ENCODE data around the gene ARL5A. TPM values are rescaled to one million over a fixed set of nuclear protein-coding genes. Genes with fewer than 3 reads are reported as not detected.
"Not testable (repeated sequence)": the region's sequence is repeated elsewhere in the genome, so short reads cannot be mapped to it uniquely, and the experiment has no call there.

Gene ARL5A, protein sequence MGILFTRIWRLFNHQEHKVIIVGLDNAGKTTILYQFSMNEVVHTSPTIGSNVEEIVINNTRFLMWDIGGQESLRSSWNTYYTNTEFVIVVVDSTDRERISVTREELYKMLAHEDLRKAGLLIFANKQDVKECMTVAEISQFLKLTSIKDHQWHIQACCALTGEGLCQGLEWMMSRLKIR
- 63.8 and 64.5 TPM in 2 replicates for total RNA-seq (2014; rRNA removed; shearing (Covaris generic))

GRCh38 chr2:151828143-151828889 lies at the start of gene ARL5A:
Gene ARL5A (minus strand): TSS chr2:151828421. CDS start chr2:151828176, 245 bp downstream.
- DNase-seq, result peak; percentile 93 to 96
- Histone ChIP-seq H3K4me3 (peak within 1 kb of the TSS; percentile 90), H3K36me3 (no peaks in the 10 kb centered on the region), H3K27me3 (no peaks in the 10 kb centered on the region), H3K4me1 (no peaks in the 10 kb centered on the region), H3K27ac (peak within 1 kb of the TSS; percentile 76), H3K9me3 (replicated peaks) (no peaks in the 10 kb centered on the region)

GRCh38 chr2:151875631-151876030 lies 47.4 kb upstream of the ARL5A start:
- H3K4me3 ChIP-seq; H3K27me3 ChIP-seq; H3K4me1 ChIP-seq; H3K36me3 ChIP-seq; DNase-seq; H3K9me3 ChIP-seq (replicated peaks); H3K27ac ChIP-seq: not testable (repeated sequence)

DNA sequence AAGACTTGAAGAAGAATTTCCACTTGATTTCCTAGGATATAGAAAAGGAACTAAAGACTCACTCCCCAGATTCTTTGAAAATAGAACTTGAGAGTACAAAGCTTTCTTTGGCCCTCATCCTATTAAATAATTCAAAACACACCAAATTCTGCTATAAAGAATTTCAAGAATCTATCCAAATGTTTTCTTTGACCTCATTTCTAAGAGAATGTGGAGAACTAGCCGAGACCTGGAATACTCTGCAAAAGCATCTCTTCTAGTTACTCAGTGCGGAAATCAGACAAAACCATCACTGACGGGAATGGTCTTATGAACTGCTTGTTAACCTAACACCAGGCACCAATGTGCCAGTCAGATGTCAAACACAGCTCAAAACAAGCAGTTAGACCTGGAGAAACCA lies 44.2 kb upstream of the ARL5A start:
- no peak overlapping the region for H3K27ac ChIP-seq
- no peak for DNase-seq
- no peaks in the 10 kb centered on the region for H3K36me3 ChIP-seq
- H3K9me3 ChIP-seq (replicated peaks), result no peaks in the 10 kb centered on the region
- H3K27me3 ChIP-seq, result no peaks in the 10 kb centered on the region
- no peaks in the 10 kb centered on the region for H3K4me1 ChIP-seq
- H3K4me3 ChIP-seq, result no peak overlapping the region

- H3K36me3 ChIP-seq, result no peaks in the 10 kb centered on the region
- no peaks in the 10 kb centered on the region for H3K9me3 ChIP-seq (replicated peaks)
- H3K27me3 ChIP-seq, result no peaks in the 10 kb centered on the region
- H3K27ac ChIP-seq, result no peak overlapping the region
- no peak overlapping the region for H3K4me3 ChIP-seq
- DNase-seq, result no peak
- H3K4me1 ChIP-seq, result no peaks in the 10 kb centered on the region
Observed at GRCh38 chr2:151869291-151869690, 41.1 kb upstream of the ARL5A start.

- no peak overlapping the region for H3K4me3 ChIP-seq
- no peaks in the 10 kb centered on the region for H3K36me3 ChIP-seq
- H3K27me3 ChIP-seq, result no peaks in the 10 kb centered on the region
- no peaks in the 10 kb centered on the region for H3K4me1 ChIP-seq
- H3K9me3 ChIP-seq (replicated peaks), result no peaks in the 10 kb centered on the region
- DNase-seq, result no peak
- H3K27ac ChIP-seq, result no peak overlapping the region
Observed at GRCh38 chr2:151862700-151863099, 34.5 kb upstream of the ARL5A start.

- Histone ChIP-seq H3K36me3 (no peaks in the 10 kb centered on the region), H3K4me1 (no peaks in the 10 kb centered on the region), H3K9me3 (replicated peaks) (no peaks in the 10 kb centered on the region), H3K27ac (no peak overlapping the region), H3K27me3 (no peaks in the 10 kb centered on the region), H3K4me3 (no peak overlapping the region)
- DNase-seq, result no peak
Observed at GRCh38 chr2:151861174-151861573, 33.0 kb upstream of the ARL5A start.

DNA sequence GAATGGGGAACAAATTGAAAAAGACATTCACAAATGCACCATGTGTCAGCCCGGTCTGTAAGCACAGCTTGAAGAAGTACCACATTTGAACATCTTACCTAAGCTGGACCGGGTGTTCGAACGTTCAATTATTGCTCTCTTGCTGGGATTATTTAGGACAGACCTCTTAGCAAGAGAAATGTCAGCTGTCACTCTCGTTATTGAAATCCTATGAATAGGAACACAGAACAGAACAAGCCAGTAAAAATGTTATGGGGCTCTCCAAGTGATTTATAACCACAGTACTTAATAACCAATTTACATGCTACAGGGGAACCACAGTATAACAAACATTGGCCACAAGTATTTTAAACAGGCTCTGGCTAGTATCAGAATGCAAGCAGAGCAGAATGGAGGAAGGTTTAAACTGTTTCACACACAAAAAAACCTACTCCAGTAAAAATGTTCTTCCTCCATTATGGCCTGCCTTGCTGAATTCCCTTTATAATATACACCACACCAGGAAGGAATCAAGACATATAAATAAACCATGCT lies 32.5 kb upstream of the ARL5A start:
- no peaks in the 10 kb centered on the region for H3K9me3 ChIP-seq (replicated peaks)
- H3K27me3 ChIP-seq, result no peaks in the 10 kb centered on the region
- H3K4me1 ChIP-seq, result no peaks in the 10 kb centered on the region
- no peaks in the 10 kb centered on the region for H3K36me3 ChIP-seq
- DNase-seq, result no peak
- no peak overlapping the region for H3K4me3 ChIP-seq
- no peak overlapping the region for H3K27ac ChIP-seq

GRCh38 chr2:151860210-151860609 lies 32.0 kb upstream of the ARL5A start:
- H3K27me3 ChIP-seq, result no peaks in the 10 kb centered on the region
- no peak overlapping the region for H3K4me3 ChIP-seq
- no peaks in the 10 kb centered on the region for H3K36me3 ChIP-seq
- no peak for DNase-seq
- no peaks in the 10 kb centered on the region for H3K4me1 ChIP-seq
- H3K9me3 ChIP-seq (replicated peaks), result no peaks in the 10 kb centered on the region
- no peak overlapping the region for H3K27ac ChIP-seq

- H3K27me3 ChIP-seq, result no peaks in the 10 kb centered on the region
- no peaks in the 10 kb centered on the region for H3K36me3 ChIP-seq
- H3K9me3 ChIP-seq (replicated peaks), result no peaks in the 10 kb centered on the region
Observed at GRCh38 chr2:151857650-151858049, 29.4 kb upstream of the ARL5A start.

DNA sequence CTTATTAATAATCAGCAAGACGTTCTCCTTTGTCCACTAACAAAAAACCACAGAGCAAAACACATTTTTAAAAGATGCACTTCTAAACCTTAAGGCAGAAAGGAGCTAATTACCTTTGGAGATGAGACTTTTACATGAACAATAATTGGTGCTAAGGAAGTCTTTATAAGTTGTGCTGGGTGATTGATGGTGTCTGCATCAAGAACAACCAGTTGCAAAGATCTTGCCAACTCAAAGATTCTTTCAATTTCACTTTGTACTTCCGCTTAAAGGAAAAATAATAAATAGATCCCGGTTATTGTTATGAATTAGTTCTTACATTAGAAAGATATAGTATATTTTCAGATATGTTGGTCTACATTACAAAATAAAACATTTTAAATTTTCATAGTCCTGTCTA lies 26.9 kb upstream of the ARL5A start:
- no peak overlapping the region for H3K4me3 ChIP-seq
- no peaks in the 10 kb centered on the region for H3K27me3 ChIP-seq
- no peak for DNase-seq
- no peaks in the 10 kb centered on the region for H3K9me3 ChIP-seq (replicated peaks)
- no peaks in the 10 kb centered on the region for H3K36me3 ChIP-seq
- peaks cover 26% of the 10 kb centered on the region for H3K4me1 ChIP-seq
- H3K27ac ChIP-seq, result no peak overlapping the region

More at GRCh38 chr2:151857650-151858049, 29.4 kb upstream of the ARL5A start:
- H3K4me1 ChIP-seq, result peaks cover 9% of the 10 kb centered on the region
- no peak for DNase-seq
- H3K27ac ChIP-seq, result no peak overlapping the region
- H3K4me3 ChIP-seq, result no peak overlapping the region

DNA sequence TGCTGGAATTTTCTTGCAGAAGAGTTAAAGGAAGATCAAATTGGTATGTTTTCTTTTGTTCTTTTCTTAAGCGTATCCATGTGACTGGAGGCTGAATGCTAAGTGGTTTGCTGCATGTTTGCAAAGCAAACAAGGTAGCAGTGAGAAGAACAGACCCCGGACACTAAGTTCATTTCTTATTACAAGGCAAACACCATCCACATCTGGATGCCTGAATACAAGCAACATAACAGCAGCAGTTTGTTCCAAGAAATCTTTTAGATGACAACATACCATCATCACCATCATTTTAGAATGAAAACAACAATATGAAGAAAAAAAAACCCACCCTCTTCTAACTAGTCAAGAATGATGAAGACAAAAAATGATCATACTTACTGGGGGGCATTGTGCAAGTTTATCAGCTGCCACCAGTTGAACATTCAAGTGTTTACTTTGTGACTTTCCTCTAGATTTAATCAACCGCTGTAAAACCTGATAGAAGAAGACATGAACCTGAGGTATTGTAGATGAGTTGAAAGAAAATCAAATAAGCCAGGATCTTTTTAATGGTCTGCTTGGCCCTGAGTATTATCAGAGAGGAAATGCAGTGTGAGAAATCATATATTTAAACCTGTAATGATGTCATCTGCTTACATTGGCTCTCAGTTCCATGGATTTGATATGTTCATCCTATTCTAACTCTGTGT lies 25.0 kb upstream of the ARL5A start:
- Histone ChIP-seq H3K4me1 (peaks cover 26% of the 10 kb centered on the region), H3K9me3 (replicated peaks) (no peaks in the 10 kb centered on the region), H3K27ac (no peak overlapping the region), H3K27me3 (no peaks in the 10 kb centered on the region), H3K36me3 (no peaks in the 10 kb centered on the region), H3K4me3 (no peak overlapping the region)
- DNase-seq, result no peak

- no peaks in the 10 kb centered on the region for H3K36me3 ChIP-seq
- peak overlapping the region; percentile 38 for H3K27ac ChIP-seq
- DNase-seq, result peak; percentile 11 to 34
- H3K27me3 ChIP-seq, result no peaks in the 10 kb centered on the region
- no peaks in the 10 kb centered on the region for H3K9me3 ChIP-seq (replicated peaks)
- H3K4me3 ChIP-seq, result no peak overlapping the region
- peaks cover 26% of the 10 kb centered on the region for H3K4me1 ChIP-seq
Observed at GRCh38 chr2:151852260-151853069, 24.2 kb upstream of the ARL5A start.

DNA sequence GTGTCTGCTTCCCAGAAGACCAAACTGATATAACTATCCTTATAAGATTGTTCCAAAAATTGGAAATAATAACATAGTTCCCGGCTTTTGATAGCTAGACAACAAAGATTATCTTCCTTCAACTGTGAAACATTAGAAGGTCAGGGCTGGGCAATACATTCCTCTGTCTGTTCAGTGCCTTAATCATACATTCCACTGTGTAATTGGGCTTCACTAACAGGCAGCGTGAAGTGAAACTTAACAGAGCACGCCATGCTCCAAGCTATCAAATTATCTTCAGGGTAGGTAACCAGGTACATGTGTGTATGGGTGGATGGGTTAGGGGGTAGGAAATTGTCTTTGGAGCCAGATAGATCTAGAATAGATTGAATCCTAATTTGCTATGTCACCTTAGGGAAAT lies 23.5 kb upstream of the ARL5A start:
- H3K36me3 ChIP-seq, result no peaks in the 10 kb centered on the region
- H3K4me1 ChIP-seq, result peaks cover 26% of the 10 kb centered on the region
- peak; percentile 35 to 55 for DNase-seq
- no peaks in the 10 kb centered on the region for H3K27me3 ChIP-seq
- H3K4me3 ChIP-seq, result no peak overlapping the region
- H3K27ac ChIP-seq, result peak overlapping the region; percentile 38
- no peaks in the 10 kb centered on the region for H3K9me3 ChIP-seq (replicated peaks)

DNA sequence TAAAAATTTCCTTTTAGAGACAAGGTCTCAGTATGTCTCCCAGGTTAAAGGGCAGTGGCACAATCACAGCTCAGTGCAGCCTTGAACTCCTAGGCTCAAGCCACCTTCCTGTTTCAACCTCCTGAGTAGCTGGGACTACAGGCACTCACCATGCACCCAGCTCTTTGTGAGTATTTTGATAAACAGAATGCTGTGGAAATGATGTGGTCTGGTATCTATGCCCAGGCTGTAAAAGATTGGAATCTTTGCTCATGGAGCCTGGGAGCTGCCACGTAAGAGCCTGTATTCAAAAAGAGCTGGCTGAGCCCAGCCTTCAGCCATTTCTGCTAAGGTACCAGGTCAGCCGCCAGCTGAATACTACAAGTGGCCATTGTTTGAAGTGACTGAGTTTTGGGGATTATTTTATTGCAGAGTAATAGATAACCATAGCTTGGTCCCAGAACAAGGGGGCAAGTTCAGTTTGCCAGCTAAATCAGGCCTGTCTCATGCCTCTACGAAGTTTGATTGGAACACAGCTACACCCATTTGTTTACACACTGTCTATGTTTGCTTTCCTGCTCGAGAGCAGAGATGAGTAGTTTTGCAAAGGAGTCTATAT lies 21.3 kb upstream of the ARL5A start:
- DNase-seq, result no peak
- no peaks in the 10 kb centered on the region for H3K36me3 ChIP-seq
- no peak overlapping the region for H3K27ac ChIP-seq
- H3K9me3 ChIP-seq (replicated peaks), result no peaks in the 10 kb centered on the region
- H3K4me1 ChIP-seq, result peaks cover 26% of the 10 kb centered on the region
- no peak overlapping the region for H3K4me3 ChIP-seq
- H3K27me3 ChIP-seq, result no peaks in the 10 kb centered on the region

Measured in SJCRH30 (cell line).